ENCODE measurements around the gene EPB41L3. TPM values are rescaled to one million over a fixed set of nuclear protein-coding genes. Genes with fewer than 3 reads are reported as not detected.

The EPB41L3 gene
- total RNA-seq, 2 experiments from 2014 or later: not detected

DNA sequence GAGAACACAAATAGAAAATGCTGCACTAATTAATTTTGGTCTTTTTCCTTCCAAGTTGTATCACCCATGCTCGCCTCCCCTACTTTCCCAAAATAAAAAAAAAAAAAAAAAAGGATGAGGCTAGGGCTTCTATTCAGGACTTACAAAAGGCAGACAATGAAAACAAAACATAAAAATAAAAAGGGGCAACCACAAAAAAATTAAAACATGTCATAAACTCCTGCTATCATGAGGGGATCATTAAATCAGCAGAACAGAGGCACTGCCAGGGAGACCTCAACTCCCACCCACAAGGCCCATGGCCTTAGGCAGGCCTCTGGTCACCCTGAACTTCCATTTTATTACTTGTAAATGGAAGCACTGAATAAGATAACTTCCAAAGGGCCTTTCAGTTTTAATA, 23.3 kb downstream of the EPB41L3 start:
- Histone ChIP-seq H3K9me2 (ENCODE audit: insufficient read depth, low read length) (no peaks in the 10 kb centered on the region), H3K4me1 (ENCODE audit: insufficient read depth, low read length, poor library complexity, severe bottlenecking) (no peaks in the 10 kb centered on the region), H3K79me2 (ENCODE audit: insufficient read depth, low read depth, low read length) (no peaks in the 10 kb centered on the region), H4K20me1 (ENCODE audit: insufficient read depth, low read length) (no peaks in the 10 kb centered on the region), H3K9me3 (ENCODE audit: low read length) (no peaks in the 10 kb centered on the region), H3K4me3 (ENCODE audit: low read depth, low read length, poor library complexity, severe bottlenecking) (no peak overlapping the region), H3K36me3 (ENCODE audit: insufficient read depth, low read length) (no peaks in the 10 kb centered on the region), H3K27ac (ENCODE audit: low read depth, low read length, poor library complexity, severe bottlenecking) (no peak overlapping the region), H2AFZ (ENCODE audit: low read length) (no peak overlapping the region), H3K4me2 (ENCODE audit: low read length) (no peak overlapping the region)
- no peak for DNase-seq (ENCODE audit: low spot score)
- no TSS peak for BruUV-seq (replicated peaks)
- TF ChIP-seq EZH2phosphoT487 (IDR thresholded peaks at IDR 0.05; ENCODE audit: borderline replicate concordance, low read depth, low read length): no peak
- TF ChIP-seq, protein P1, sequence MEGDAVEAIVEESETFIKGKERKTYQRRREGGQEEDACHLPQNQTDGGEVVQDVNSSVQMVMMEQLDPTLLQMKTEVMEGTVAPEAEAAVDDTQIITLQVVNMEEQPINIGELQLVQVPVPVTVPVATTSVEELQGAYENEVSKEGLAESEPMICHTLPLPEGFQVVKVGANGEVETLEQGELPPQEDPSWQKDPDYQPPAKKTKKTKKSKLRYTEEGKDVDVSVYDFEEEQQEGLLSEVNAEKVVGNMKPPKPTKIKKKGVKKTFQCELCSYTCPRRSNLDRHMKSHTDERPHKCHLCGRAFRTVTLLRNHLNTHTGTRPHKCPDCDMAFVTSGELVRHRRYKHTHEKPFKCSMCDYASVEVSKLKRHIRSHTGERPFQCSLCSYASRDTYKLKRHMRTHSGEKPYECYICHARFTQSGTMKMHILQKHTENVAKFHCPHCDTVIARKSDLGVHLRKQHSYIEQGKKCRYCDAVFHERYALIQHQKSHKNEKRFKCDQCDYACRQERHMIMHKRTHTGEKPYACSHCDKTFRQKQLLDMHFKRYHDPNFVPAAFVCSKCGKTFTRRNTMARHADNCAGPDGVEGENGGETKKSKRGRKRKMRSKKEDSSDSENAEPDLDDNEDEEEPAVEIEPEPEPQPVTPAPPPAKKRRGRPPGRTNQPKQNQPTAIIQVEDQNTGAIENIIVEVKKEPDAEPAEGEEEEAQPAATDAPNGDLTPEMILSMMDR (conservative IDR thresholded peaks at IDR 0.05; ENCODE audit: low read length): no peak
- intact Hi-C loops (cut with micrococcal nuclease; ENCODE audit: unreplicated experiment): loop anchor here (10.0 kb wide), 1 partner anchor 64 kb away; no protein-coding TSS in a partner anchor
- POLR2A ChIA-PET: interaction anchor here (0.6 to 1.0 kb wide), 3 partner anchors 11 to 401 kb away, joined by 3 to 5 read pairs (median 3); no protein-coding TSS in a partner anchor
- CTCF ChIA-PET (ENCODE audit: unreplicated experiment): no interaction called here

DNA sequence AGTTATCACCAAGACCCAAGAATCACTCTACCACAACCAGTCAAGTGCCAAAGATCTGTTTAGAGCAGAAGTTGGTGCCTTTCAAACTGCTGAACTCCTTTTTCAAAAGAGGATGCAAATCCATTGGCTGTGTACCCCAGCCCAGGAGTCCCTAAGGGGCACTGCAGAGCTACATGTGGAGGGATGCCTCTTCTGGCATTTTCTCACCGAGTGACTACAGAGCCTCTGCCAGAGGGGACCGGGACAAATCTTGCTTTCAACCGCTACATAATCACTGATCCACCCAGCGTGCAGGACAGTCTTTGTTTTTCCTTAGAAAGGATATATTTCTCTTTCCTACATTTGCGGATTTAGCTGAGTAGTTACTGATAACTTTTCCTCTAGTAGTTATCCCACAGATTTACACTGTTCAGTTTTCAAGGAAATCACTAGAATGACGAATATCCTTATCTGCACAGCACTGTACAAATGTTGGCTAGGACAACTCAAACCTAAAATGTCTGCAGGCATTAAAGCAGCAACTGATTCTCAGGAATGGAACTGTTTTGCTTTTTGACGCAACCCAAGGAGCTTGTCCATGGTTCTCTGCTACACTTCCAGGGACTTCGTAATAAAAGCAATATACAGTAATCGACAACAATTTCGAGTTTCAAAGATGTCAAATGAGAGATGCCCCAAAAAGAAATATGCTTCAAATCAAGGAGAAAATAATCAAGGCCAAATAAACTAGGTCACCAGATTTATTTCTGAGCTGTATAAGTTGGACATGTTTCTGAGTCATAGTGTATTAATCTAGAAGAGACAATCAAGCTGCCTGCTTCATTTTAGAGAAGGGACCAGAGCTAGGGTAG, 24.1 kb downstream of the EPB41L3 start:
- Histone ChIP-seq H3K4me2 (ENCODE audit: low read length) (no peak overlapping the region), H3K79me2 (ENCODE audit: insufficient read depth, low read depth, low read length) (no peaks in the 10 kb centered on the region), H3K9me2 (ENCODE audit: insufficient read depth, low read length) (no peaks in the 10 kb centered on the region), H3K27ac (ENCODE audit: low read depth, low read length, poor library complexity, severe bottlenecking) (no peak overlapping the region), H3K9me3 (ENCODE audit: low read length) (no peaks in the 10 kb centered on the region), H3K4me3 (ENCODE audit: low read depth, low read length, poor library complexity, severe bottlenecking) (no peak overlapping the region), H4K20me1 (ENCODE audit: insufficient read depth, low read length) (no peaks in the 10 kb centered on the region), H3K4me1 (ENCODE audit: insufficient read depth, low read length, poor library complexity, severe bottlenecking) (no peaks in the 10 kb centered on the region), H3K36me3 (ENCODE audit: insufficient read depth, low read length) (no peaks in the 10 kb centered on the region), H2AFZ (ENCODE audit: low read length) (no peak overlapping the region)
- no peak for DNase-seq (ENCODE audit: low spot score)
- intact Hi-C loops (cut with micrococcal nuclease; ENCODE audit: unreplicated experiment): loop anchor here (10.0 kb wide), 1 partner anchor 65 kb away; no protein-coding TSS in a partner anchor
- POLR2A ChIA-PET: interaction anchor here (0.7 to 1.0 kb wide), 3 partner anchors 10 to 1466 kb away, joined by 3 to 5 read pairs (median 3); no protein-coding TSS in a partner anchor
- no TSS peak for BruUV-seq (replicated peaks)
- CTCF ChIA-PET (ENCODE audit: unreplicated experiment): no interaction called here
- no peak for TF ChIP-seq EZH2phosphoT487 (IDR thresholded peaks at IDR 0.05; ENCODE audit: borderline replicate concordance, low read depth, low read length)
- TF ChIP-seq, protein P1 (conservative IDR thresholded peaks at IDR 0.05; ENCODE audit: low read length): no peak

DNA sequence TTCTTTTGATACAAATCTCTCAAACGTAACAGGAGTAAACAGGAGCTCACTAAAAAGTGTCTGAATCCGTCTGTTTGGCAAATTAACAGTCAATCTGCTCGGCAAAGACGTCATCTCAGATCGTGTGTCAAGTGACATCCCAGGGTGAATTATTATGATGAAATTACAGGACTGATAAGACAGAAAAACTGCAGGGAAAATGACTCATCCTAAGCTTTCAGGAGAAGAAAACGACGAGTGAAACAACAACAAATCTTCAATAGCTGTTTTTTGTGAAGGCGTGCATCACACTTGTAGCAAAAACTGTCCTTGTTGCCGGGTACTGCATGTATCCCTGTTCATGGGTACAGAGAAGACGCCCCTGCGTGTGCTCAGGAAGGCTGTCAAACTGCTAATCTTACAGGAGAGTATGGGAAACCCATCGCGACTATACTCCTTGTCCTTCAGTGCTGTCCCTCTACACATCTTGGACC, 24.9 kb downstream of the EPB41L3 start:
- no peak overlapping the region for H3K4me2 ChIP-seq (ENCODE audit: low read length)
- BruUV-seq (replicated peaks): no TSS peak

More for the DNA sequence above, 24.9 kb downstream of the EPB41L3 start:
- ChIA-PET POLR2A (interaction anchor here (0.7 to 1.0 kb wide), 2 partner anchors 10 to 17 kb away, joined by 3 to 4 read pairs; no protein-coding TSS in a partner anchor), CTCF (ENCODE audit: unreplicated experiment) (no interaction called here)
- H3K4me1 ChIP-seq (ENCODE audit: insufficient read depth, low read length, poor library complexity, severe bottlenecking): no peaks in the 10 kb centered on the region
- no peak overlapping the region for H3K4me3 ChIP-seq (ENCODE audit: low read depth, low read length, poor library complexity, severe bottlenecking)
- H3K79me2 ChIP-seq (ENCODE audit: insufficient read depth, low read depth, low read length): no peaks in the 10 kb centered on the region
- H3K9me3 ChIP-seq (ENCODE audit: low read length): no peaks in the 10 kb centered on the region
- H3K27ac ChIP-seq (ENCODE audit: low read depth, low read length, poor library complexity, severe bottlenecking): no peak overlapping the region
- no peak overlapping the region for H2AFZ ChIP-seq (ENCODE audit: low read length)
- no peaks in the 10 kb centered on the region for H4K20me1 ChIP-seq (ENCODE audit: insufficient read depth, low read length)
- H3K36me3 ChIP-seq (ENCODE audit: insufficient read depth, low read length): no peaks in the 10 kb centered on the region
- no peak for DNase-seq (ENCODE audit: low spot score)
- H3K9me2 ChIP-seq (ENCODE audit: insufficient read depth, low read length): no peaks in the 10 kb centered on the region
- intact Hi-C loops (cut with micrococcal nuclease; ENCODE audit: unreplicated experiment): no loop called here
- TF ChIP-seq EZH2phosphoT487 (IDR thresholded peaks at IDR 0.05; ENCODE audit: borderline replicate concordance, low read depth, low read length): no peak
- TF ChIP-seq, protein P1 (conservative IDR thresholded peaks at IDR 0.05; ENCODE audit: low read length): no peak

Data from OCI-LY7 (cell line).